Omental fat pad (tissue), 4 donors: ENCODE data around the gene VANGL2. TPM values are rescaled to one million over a fixed set of nuclear protein-coding genes. Genes with fewer than 3 reads are reported as not detected.
"Not testable (repeated sequence)": the region's sequence is repeated elsewhere in the genome, so short reads cannot be mapped to it uniquely, and the experiment has no call there.

Experiments used
- ATAC-seq: fragments of 150-250 bp; one replicate; pipeline ENCODE4 v1.9.1; 2016; ENCODE audit warnings: mild to moderate bottlenecking, moderate library complexity; ENCODE audit not compliant: low FRiP score
- DNase-seq: peaks from one replicate; pipeline ENCODE4 v3.0.0-alpha.2; 2019; ENCODE audit warnings: low spot score
- CTCF ChIP-seq, 3 donors: fragments of 450-650 bp; IDR thresholded peaks; one replicate each; pipeline ENCODE4 v1.5.1; 2016 to 2017; ENCODE audit warnings: antibody characterized with exemption in 3 of 3, mild to moderate bottlenecking in 3 of 3, moderate library complexity in 2 of 3
- total RNA-seq, 4 donors: library from RNA; depleted of rRNA; stranded (reverse); fragments of >200 nt; gene quantifications; one replicate each; pipeline ENCODE4 v1.1.0, GENCODE V29; 2016

VANGL2 gene
- total RNA-seq, 4 donors from 2014 or later = 0.36 to 2.0 (median 1.0) TPM

- peak in 1 of 3 donors; percentile 61 for TF ChIP-seq CTCF (IDR thresholded peaks at IDR 0.05)
- DNase-seq = no peak
- no peak for ATAC-seq
Observed at GRCh38 chr1:160376525-160377131, 23.7 kb upstream of the VANGL2 start.

- ATAC-seq = no peak
- DNase-seq = no peak
- TF ChIP-seq CTCF (IDR thresholded peaks at IDR 0.05) = no peak
Observed at GRCh38 chr1:160377585-160378206, 22.7 kb upstream of the VANGL2 start.

GRCh38 chr1:160384812-160385211 is 15.6 kb upstream of the VANGL2 start:
- ATAC-seq, DNase-seq: not testable (repeated sequence)

GRCh38 chr1:160388406-160388805 is 12.0 kb upstream of the VANGL2 start:
- ATAC-seq, DNase-seq: not testable (repeated sequence)

GRCh38 chr1:160394673-160395072 is 5.7 kb upstream of the VANGL2 start:
- ATAC-seq (no peak), DNase-seq (no peak)
- no peak for TF ChIP-seq CTCF (IDR thresholded peaks at IDR 0.05)

GRCh38 chr1:160397651-160398050 is 2.7 kb upstream of the VANGL2 start:
- ATAC-seq = no peak
- no peak for DNase-seq
- TF ChIP-seq CTCF (IDR thresholded peaks at IDR 0.05) = no peak

GRCh38 chr1:160398823-160399222 is 1.5 kb upstream of the VANGL2 start:
- ATAC-seq (no peak), DNase-seq (no peak)
- TF ChIP-seq CTCF (IDR thresholded peaks at IDR 0.05) = no peak

GRCh38 chr1:160399544-160400222 is 681 bp upstream of the VANGL2 start:
- no peak for DNase-seq
- ATAC-seq = no peak
- TF ChIP-seq CTCF (IDR thresholded peaks at IDR 0.05) = no peak
